GM21360 (cell line): ENCODE results near the gene ZNF774.
"Not testable (repeated sequence)": the region's sequence is repeated elsewhere in the genome, so short reads cannot be mapped to it uniquely, and the experiment has no call there.

Experiments
- ATAC-seq: cut with Tn5 transposase; IDR thresholded peaks from one replicate; pipeline ENCODE4 v1.9.1; 2021; ENCODE audit warnings: mild to moderate bottlenecking, moderate library complexity; ENCODE audit not compliant: unreplicated experiment

ZNF774 gene

DNA sequence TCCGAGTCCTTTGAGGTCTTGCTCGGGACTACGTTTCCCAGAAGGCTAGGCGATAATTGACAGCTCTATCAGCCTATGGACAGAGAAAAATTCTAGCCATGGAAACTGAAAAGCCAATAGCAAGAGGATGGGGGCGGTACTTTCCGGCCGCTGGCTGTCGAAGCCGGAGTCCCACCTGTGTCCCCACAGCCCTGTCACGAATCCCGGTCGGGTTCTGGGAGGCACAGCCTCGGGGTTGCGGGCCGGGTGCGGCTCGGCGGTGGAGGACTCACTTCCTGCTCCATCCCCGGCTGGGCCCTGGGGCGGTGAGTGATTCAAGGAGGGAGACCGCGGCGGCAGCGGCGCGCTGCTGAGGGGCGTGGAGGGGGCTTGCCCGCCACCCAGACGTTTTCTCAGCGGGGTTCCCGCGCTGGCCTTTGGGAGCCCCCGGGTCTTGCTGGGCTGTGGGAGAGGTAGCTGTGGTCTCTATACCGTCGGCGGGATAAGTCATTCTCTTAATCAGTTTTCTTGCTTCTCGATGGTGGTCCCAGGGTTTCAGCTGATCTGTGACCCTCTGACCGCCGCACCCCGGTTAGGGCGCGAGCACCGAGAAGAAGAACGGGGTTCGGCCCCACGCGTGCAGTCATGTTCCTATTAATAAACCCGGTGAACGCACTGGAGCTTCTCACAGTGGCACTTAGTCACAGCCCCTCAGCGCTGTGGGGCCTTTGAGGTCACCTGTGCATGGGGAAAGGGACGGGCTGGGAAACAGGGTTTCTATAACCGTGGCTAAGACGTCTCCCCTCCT lies at the start of gene ZNF774:
TSS of gene ZNF774 (plus strand) at position 178 of the 787 bp plus-strand sequence. CDS start 2,377 bp downstream, outside the sequence.
- ATAC-seq = peak; percentile 97

GRCh38 chr15:90305355-90305754 lies 46.7 kb upstream of the ZNF774 start:
- not testable (repeated sequence) for ATAC-seq

- ATAC-seq = no peak
Measured at GRCh38 chr15:90305932-90306331, 46.2 kb upstream of the ZNF774 start.

DNA sequence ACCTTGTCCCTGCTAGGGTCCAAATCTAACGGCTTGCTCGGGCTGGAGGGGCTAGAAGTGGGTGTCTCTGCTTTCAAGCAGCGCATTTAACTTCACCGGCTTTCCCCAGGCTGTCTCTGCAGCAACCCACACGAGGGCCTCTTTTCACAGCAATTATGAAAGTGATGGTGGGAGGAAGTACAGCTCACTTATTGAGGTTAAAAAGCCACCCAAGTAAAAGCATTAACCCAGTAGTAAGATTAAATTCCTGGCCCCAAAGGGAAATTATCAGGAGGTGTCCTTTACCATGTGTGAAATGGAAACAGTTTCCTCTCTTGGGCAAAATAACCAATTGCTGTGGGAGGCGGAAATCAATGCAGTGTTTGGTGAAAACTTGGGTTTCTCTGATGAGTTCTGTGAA lies 45.5 kb upstream of the ZNF774 start:
- peak; percentile 70 for ATAC-seq

DNA sequence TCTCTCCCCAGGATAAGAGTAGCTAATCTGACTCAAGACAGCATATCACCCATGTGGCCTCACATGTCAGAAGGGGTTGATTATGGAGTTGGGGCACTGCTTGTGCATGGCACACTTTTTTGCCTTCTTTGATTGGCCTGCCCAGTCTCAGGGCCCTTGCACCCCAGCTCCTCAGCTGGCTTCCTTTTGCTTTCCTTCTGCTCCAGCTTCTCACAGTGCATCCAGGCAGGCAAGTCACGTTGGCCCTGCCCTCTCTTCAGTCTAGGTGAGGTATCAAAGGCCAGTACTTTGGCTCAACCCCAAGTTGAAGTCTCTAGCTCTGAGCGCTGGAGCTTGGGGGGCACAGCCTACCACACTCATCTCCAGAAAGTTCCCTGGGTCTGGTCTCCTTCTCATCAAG lies 44.4 kb upstream of the ZNF774 start:
- no peak for ATAC-seq

GRCh38 chr15:90309020-90309419 lies 43.1 kb upstream of the ZNF774 start:
- no peak for ATAC-seq

DNA sequence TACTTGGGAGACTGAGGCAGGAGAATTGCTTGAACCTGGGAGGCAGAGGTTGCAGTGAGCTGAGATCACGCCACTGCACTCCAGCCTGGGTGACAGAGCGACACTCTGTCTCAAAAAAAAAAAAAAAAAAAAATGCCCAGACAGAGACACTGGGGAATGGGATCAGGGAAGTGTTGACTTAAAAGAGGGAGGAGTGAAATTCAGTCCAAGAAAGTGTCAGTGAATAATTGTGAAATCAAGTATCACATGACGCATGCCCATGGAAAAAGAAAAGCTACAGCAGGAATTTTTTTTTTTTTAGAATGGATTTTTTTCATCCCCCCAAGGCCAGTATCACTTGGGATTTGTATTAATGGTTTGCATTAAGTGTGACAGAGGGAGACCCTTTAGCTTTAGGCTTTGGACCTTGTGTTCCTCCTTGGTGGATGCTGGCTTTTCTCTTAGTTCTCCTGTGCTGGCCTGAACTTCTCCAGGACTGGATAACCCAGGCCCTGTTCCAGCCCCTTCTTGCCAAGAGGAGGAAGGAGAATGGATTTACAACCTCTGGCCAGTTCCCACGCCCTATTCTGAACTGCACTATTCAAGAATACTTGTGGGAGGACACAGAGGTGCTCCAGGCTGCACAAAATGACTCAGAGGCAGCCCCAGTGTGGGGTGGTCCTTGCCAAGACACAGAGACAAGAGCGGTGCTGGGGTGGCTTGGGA lies 36.7 kb upstream of the ZNF774 start:
- ATAC-seq = no peak

- no peak for ATAC-seq
Measured at GRCh38 chr15:90316139-90316538, 35.9 kb upstream of the ZNF774 start.

- ATAC-seq = no peak
Measured at GRCh38 chr15:90318591-90318990, 33.5 kb upstream of the ZNF774 start.

- peak; percentile 80 for ATAC-seq
Measured at GRCh38 chr15:90320062-90320884, 31.8 kb upstream of the ZNF774 start.

DNA sequence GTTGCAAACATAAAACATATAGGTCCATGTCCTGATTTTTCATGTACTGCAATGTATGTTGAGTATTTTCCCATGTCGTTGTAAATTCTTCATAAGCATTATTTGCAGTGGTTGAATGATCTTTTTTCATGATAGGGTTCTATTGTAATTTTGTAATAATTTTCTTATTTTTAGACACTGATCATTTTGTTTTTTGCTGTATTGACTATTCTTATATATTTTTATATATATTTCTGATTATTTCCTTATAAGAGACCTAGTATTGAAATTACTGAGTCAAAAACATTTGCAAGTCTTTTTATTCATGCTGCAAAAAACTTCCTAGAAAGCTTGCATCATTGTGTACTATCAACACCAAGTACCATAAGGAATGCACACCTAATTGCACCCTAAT lies 31.2 kb upstream of the ZNF774 start:
- ATAC-seq = no peak

DNA sequence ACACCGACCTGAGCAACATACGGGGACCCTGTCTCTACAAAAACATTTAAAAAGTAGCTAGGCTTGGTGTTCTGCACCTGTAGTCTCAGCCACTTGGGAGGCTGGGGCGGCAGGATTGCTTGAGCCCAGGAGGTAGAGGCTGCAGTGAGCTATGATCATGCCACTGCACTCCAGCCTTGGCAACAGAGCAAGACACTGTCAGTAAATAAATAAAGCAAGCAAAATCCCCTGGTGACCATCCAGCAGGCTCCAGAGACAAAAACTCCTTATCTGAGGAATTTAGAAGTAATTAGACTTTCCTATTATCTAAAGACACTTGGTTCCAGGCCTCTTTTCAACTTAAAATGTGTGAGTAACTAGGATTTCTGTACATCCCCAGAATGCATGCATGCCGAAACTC lies 29.5 kb upstream of the ZNF774 start:
- ATAC-seq = no peak

DNA sequence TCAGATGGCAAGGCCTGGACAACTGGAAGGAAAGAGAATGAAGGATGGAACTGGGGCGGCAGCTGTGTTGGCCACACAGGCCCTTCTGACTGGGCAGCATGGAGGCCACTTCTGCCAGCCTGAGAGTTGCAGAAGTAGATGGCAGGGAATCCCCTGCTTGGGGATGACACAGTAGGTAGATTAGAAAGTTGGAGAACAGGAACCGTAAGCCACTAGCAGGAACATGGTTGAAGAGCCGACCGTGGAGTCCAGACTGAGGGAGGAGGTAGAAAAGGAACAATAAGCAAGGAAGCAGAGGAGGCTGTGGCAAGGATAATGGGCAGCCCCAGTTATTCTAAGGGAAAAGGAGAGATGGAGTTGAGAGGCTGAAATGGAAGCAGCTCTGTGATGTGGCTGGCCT lies 26.4 kb upstream of the ZNF774 start:
- no peak for ATAC-seq

- no peak for ATAC-seq
Measured at GRCh38 chr15:90326441-90326840, 25.6 kb upstream of the ZNF774 start.

- no peak for ATAC-seq
Measured at GRCh38 chr15:90327311-90327710, 24.8 kb upstream of the ZNF774 start.

- ATAC-seq = no peak
Measured at GRCh38 chr15:90334304-90334731, 17.8 kb upstream of the ZNF774 start.

- ATAC-seq = no peak
Measured at GRCh38 chr15:90336705-90337141, 15.4 kb upstream of the ZNF774 start.

- ATAC-seq = no peak
Measured at GRCh38 chr15:90337256-90337655, 14.8 kb upstream of the ZNF774 start.

DNA sequence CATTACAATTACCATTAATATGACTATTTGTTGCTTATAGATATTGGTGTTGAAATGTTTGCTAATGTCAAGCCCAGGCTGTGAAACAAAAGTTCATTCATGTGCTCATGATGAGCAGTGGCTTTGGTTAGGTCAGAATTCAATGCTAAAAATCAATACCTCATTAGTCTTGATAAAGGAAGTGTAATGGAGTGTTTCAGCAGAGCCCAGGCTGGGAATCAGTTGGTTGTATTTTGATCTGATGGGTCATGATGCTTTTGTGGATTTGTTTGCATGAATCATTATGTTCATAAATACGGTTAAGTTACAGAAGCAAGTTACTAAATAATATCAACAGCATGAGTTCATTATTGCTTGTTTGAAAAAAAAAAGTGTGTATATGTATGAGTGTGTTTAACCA lies 13.6 kb upstream of the ZNF774 start:
- no peak for ATAC-seq

DNA sequence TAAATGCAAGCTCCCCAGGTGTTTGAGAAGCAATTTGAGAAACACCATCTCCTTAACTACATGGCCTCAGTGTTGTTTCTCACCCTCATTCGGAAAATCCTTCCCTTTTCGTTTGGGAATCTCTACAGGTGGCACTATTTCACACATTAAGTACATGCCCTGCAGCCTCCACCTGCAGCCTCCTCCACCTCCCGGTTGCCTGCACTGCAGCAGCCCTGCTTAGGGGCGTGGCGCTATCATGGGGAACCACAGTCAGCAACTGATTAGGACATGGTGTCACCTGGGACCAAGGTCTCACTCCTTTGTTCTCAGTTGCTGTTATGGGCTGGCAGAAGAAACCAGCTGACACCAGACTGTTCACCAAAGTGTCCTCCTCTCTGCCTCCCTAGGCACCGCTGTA lies 11.7 kb upstream of the ZNF774 start:
- ATAC-seq = no peak

DNA sequence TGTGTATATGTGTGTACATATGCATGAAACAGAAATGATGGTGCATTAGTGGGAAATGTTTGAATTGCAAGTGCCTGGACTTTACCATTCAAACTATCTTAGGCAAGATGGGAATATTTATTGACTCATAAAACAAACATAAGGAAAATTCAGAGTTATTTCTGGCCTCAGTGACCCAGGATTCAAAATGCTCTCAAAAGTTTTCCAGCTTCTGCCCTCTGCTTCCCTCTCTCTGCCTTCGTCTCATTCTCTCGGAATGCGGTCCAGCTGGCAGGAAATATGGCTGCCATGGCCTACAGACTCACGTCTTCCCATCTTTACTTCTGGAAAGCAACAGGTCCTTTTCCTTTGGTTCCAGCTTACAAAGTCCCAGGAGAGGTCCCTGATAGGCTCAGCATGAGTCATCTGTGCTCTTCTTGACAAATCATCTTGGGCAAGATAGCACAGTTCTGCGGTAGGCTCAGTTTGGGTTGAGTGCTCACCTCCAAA lies 8.7 kb upstream of the ZNF774 start:
- ATAC-seq = no peak
